ENCODE measurements around the gene SPRED1.
A peak's percentile ranks its signal among the peaks of the same experiment; 100 is the strongest.

DNA sequence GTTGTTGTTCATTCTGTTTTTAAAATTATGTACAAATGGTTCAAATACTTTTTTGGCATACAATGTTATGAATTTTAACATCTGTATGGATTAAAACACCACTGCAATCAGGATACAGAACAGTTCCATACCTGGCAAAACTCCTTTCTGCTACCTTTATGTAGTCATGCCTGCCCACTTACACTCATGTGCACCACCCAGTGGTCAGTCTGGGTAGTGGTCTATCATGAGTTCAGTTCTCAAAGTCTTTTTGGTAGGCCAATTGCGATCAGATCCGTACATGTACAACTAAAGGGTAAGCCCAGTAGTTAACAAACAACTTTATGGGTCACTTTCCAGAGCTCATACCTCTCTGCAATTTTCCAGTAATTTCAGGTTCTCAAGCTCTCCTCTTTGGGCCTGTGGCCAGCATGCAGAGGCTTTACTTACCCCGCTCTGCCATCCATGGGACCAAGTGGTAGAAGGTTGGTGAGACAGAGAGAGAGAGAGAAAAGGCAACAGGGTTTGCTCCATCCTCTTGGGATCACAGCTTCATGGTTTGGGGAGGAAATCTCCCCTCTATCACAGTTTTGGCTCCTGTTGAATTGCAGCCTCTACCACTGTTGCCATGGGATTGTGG lies 137.4 kb downstream of the SPRED1 start:
- TF ChIP-seq BHLHE40 (IDR thresholded peaks at IDR 0.05; ENCODE audit: low read depth, low read length) (no peak), RCOR1 (IDR thresholded peaks at IDR 0.05; ENCODE audit: low read depth, low read length) (no peak), RNF2 (IDR thresholded peaks at IDR 0.05; ENCODE audit: borderline replicate concordance, low read depth) (no peak), KDM5A (IDR thresholded peaks at IDR 0.05) (no peak)
- TF ChIP-seq, protein P1, sequence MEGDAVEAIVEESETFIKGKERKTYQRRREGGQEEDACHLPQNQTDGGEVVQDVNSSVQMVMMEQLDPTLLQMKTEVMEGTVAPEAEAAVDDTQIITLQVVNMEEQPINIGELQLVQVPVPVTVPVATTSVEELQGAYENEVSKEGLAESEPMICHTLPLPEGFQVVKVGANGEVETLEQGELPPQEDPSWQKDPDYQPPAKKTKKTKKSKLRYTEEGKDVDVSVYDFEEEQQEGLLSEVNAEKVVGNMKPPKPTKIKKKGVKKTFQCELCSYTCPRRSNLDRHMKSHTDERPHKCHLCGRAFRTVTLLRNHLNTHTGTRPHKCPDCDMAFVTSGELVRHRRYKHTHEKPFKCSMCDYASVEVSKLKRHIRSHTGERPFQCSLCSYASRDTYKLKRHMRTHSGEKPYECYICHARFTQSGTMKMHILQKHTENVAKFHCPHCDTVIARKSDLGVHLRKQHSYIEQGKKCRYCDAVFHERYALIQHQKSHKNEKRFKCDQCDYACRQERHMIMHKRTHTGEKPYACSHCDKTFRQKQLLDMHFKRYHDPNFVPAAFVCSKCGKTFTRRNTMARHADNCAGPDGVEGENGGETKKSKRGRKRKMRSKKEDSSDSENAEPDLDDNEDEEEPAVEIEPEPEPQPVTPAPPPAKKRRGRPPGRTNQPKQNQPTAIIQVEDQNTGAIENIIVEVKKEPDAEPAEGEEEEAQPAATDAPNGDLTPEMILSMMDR (IDR thresholded peaks at IDR 0.05): peak; percentile 60
- TF ChIP-seq, protein P2, sequence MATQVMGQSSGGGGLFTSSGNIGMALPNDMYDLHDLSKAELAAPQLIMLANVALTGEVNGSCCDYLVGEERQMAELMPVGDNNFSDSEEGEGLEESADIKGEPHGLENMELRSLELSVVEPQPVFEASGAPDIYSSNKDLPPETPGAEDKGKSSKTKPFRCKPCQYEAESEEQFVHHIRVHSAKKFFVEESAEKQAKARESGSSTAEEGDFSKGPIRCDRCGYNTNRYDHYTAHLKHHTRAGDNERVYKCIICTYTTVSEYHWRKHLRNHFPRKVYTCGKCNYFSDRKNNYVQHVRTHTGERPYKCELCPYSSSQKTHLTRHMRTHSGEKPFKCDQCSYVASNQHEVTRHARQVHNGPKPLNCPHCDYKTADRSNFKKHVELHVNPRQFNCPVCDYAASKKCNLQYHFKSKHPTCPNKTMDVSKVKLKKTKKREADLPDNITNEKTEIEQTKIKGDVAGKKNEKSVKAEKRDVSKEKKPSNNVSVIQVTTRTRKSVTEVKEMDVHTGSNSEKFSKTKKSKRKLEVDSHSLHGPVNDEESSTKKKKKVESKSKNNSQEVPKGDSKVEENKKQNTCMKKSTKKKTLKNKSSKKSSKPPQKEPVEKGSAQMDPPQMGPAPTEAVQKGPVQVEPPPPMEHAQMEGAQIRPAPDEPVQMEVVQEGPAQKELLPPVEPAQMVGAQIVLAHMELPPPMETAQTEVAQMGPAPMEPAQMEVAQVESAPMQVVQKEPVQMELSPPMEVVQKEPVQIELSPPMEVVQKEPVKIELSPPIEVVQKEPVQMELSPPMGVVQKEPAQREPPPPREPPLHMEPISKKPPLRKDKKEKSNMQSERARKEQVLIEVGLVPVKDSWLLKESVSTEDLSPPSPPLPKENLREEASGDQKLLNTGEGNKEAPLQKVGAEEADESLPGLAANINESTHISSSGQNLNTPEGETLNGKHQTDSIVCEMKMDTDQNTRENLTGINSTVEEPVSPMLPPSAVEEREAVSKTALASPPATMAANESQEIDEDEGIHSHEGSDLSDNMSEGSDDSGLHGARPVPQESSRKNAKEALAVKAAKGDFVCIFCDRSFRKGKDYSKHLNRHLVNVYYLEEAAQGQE (IDR thresholded peaks at IDR 0.05): no peak

All from A549 (cell line).